DOHH2 (cell line): ENCODE data around the gene SDCBP2.

Source experiments
- H3F3A ChIP-seq: fragments of 200-600 bp; sonication (generic), shearing (Covaris generic); 2 replicates; pipeline ENCODE4 v1.6.0; 2016; ENCODE audit warnings: antibody characterized with exemption, mild to moderate bottlenecking; ENCODE audit not compliant: control insufficient read depth, insufficient read depth
- H3K27ac ChIP-seq: fragments of 200-600 bp; sonication (generic); 2 replicates; pipeline ENCODE4 v1.5.1; 2014; ENCODE audit warnings: low read depth, mild to moderate bottlenecking, low read length, moderate library complexity
- H3K27me3 ChIP-seq: fragments of 200-600 bp; sonication (generic); 2 replicates; pipeline ENCODE4 v1.6.1; 2014; ENCODE audit warnings: mild to moderate bottlenecking, low read length, mixed read lengths; ENCODE audit not compliant: control insufficient read depth
- H3K36me3 ChIP-seq: fragments of 200-600 bp; sonication (generic); 2 replicates; pipeline ENCODE4 v1.6.1; 2014; ENCODE audit warnings: mild to moderate bottlenecking, low read length, moderate library complexity, mixed read lengths; ENCODE audit not compliant: control insufficient read depth
- H3K4me1 ChIP-seq: fragments of 200-600 bp; sonication (generic); 2 replicates; pipeline ENCODE4 v1.6.1; 2014; ENCODE audit warnings: mild to moderate bottlenecking, low read length, mixed read lengths; ENCODE audit not compliant: control insufficient read depth
- H3K4me2 ChIP-seq: fragments of 200-600 bp; sonication (generic); 2 replicates; pipeline ENCODE4 v1.6.0; 2014; ENCODE audit warnings: mild to moderate bottlenecking, low read length, moderate library complexity
- H3K4me3 ChIP-seq: fragments of 200-600 bp; sonication (generic); 2 replicates; pipeline ENCODE4 v1.5.1; 2014; ENCODE audit warnings: mild to moderate bottlenecking, low read length, mixed read lengths
- H3K79me2 ChIP-seq: fragments of 200-600 bp; sonication (generic); 2 replicates; pipeline ENCODE4 v1.6.1; 2014; ENCODE audit warnings: mild to moderate bottlenecking, low read length, mixed read lengths; ENCODE audit not compliant: control insufficient read depth
- H3K9me2 ChIP-seq: fragments of 200-600 bp; sonication (generic); replicated peaks from 2 replicates; pipeline ENCODE4 v1.6.1; 2014; ENCODE audit warnings: mild to moderate bottlenecking, low read length, mixed read lengths; ENCODE audit not compliant: control insufficient read depth
- H3K9me3 ChIP-seq: fragments of 200-600 bp; sonication (generic); 2 replicates; pipeline ENCODE4 v1.6.1; 2014; ENCODE audit warnings: antibody characterized with exemption, low read length, mixed read lengths; ENCODE audit not compliant: control insufficient read depth, insufficient read depth
- H4K20me1 ChIP-seq: fragments of 200-600 bp; sonication (generic); 2 replicates; pipeline ENCODE4 v1.6.0; 2014; ENCODE audit warnings: low read depth, mild to moderate bottlenecking, antibody characterized with exemption, low read length, moderate library complexity; ENCODE audit not compliant: control insufficient read depth, insufficient read depth
- CTCF ChIP-seq: fragments of 200-600 bp; sonication (generic); IDR thresholded peaks from one replicate; pipeline ENCODE4 v1.5.1; 2014; ENCODE audit warnings: antibody characterized with exemption, mild to moderate bottlenecking, low read depth, low read length; ENCODE audit not compliant: poor library complexity, severe bottlenecking
- EZH2phosphoT487 ChIP-seq: fragments of 200-600 bp; sonication (generic); IDR thresholded peaks from 2 replicates; pipeline ENCODE4 v1.6.1; 2017; ENCODE audit warnings: borderline replicate concordance, mild to moderate bottlenecking, antibody characterized with exemption, low read length, moderate library complexity, mixed read lengths

Gene SDCBP2

DNA sequence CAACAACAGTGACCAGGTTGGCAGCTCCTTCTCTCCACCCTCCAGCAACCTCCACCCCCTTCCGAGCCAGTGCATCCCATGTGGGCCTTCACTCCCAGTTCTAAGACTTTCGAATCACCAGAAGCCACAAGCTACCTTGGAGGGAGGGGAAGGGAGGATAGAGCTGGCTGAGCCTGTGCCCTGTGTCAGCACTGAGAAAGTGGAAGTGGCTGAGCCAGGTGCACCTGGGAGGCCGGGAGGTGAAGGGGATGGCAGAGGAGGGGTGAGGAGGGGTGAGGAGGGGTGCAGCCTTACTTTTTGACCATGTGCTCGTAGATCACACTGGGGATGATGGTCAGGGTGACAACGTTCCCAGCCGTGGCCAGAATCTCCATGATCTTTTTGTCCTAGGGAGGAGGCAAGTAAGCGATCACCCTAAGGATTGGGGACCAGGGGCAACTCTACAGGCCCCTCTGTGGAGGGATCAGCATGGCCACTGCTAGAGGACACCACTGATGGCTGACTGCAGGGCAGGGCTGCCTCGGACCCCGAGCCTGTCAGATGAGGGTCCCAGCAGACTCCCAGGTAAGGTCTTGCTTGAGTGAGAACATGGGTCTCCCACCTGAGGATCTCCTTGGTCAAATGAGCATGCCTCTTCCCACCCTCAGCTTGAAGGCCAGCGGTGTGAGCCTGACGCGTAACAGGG lies 18.3 kb downstream of the SDCBP2 start:
- no peak for TF ChIP-seq CTCF
- no peak for TF ChIP-seq EZH2phosphoT487
- H3K4me3 ChIP-seq: no peak overlapping the region
- no peaks in the 10 kb centered on the region for H3K79me2 ChIP-seq
- H4K20me1 ChIP-seq: no peaks in the 10 kb centered on the region
- no peaks in the 10 kb centered on the region for H3F3A ChIP-seq
- H3K4me1 ChIP-seq: peaks cover 4% of the 10 kb centered on the region
- peaks cover 2% of the 10 kb centered on the region; the same call in 1 of the 2 replicates for H3K27me3 ChIP-seq
- H3K36me3 ChIP-seq: no peaks in the 10 kb centered on the region
- H3K4me2 ChIP-seq: no peak overlapping the region
- no peaks in the 10 kb centered on the region for H3K9me2 ChIP-seq
- H3K27ac ChIP-seq: no peak overlapping the region
- H3K9me3 ChIP-seq: no peaks in the 10 kb centered on the region

- H4K20me1 ChIP-seq: no peaks in the 10 kb centered on the region
- H3K9me3 ChIP-seq: no peaks in the 10 kb centered on the region
These were observed 18.9 kb downstream of the SDCBP2 start for GRCh38 chr20:1310071-1310470.

GRCh38 chr20:1309439-1309847 lies 19.5 kb downstream of the SDCBP2 start:
- Histone ChIP-seq H3K27ac (no peak overlapping the region), H3K79me2 (no peaks in the 10 kb centered on the region), H3K4me1 (peaks cover 4% of the 10 kb centered on the region), H3K9me3 (no peaks in the 10 kb centered on the region), H3K4me3 (no peak overlapping the region), H3K9me2 (no peaks in the 10 kb centered on the region), H4K20me1 (no peaks in the 10 kb centered on the region), H3K36me3 (no peaks in the 10 kb centered on the region), H3K4me2 (no peak overlapping the region), H3K27me3 (no peaks in the 10 kb centered on the region), H3F3A (no peaks in the 10 kb centered on the region)
- no peak for TF ChIP-seq EZH2phosphoT487
- TF ChIP-seq CTCF: no peak

More at GRCh38 chr20:1310071-1310470, 18.9 kb downstream of the SDCBP2 start:
- no peaks in the 10 kb centered on the region for H3K9me2 ChIP-seq
- H3K79me2 ChIP-seq: no peaks in the 10 kb centered on the region
- no peaks in the 10 kb centered on the region for H3K27me3 ChIP-seq
- H3K36me3 ChIP-seq: no peaks in the 10 kb centered on the region
- H3K4me2 ChIP-seq: no peak overlapping the region
- H3K4me3 ChIP-seq: no peak overlapping the region
- no peak overlapping the region for H3K27ac ChIP-seq
- TF ChIP-seq EZH2phosphoT487 (no peak), CTCF (no peak)
- peaks cover 4% of the 10 kb centered on the region for H3K4me1 ChIP-seq
- H3F3A ChIP-seq: no peaks in the 10 kb centered on the region
